Suprapubic skin (tissue), 4 donors: ENCODE measurements around the gene NOS1AP. TPM values are rescaled to one million over a fixed set of nuclear protein-coding genes. Genes with fewer than 3 reads are reported as not detected.

Experiments
- DNase-seq, 2 donors: peaks; one replicate each; pipeline ENCODE4 v3.0.0-alpha.2; 2019; ENCODE audit warnings: low spot score in 2 of 2
- H3K27ac ChIP-seq: fragments of 200-600 bp; sonication (generic); one replicate; pipeline ENCODE4 v1.5.1; 2019
- H3K27me3 ChIP-seq: fragments of 200-600 bp; sonication (generic); one replicate; pipeline ENCODE4 v1.5.1; 2019
- H3K36me3 ChIP-seq: fragments of 200-600 bp; sonication (generic); one replicate; pipeline ENCODE4 v1.5.1; 2019
- H3K4me1 ChIP-seq: fragments of 200-600 bp; sonication (generic); one replicate; pipeline ENCODE4 v1.5.1; 2019
- H3K4me3 ChIP-seq: fragments of 200-600 bp; sonication (generic); one replicate; pipeline ENCODE4 v1.5.1; 2019; ENCODE audit warnings: mild to moderate bottlenecking
- H3K9me3 ChIP-seq: fragments of 200-600 bp; sonication (generic); one replicate; pipeline ENCODE4 v1.5.1; 2019
- CTCF ChIP-seq, 2 donors: fragments of 200-600 bp in 1 of 2; fragments of 450-650 bp in 1 of 2; sonication (generic) in 1 of 2; IDR thresholded peaks; one replicate each; pipeline ENCODE4 v1.5.1; 2016 to 2019; ENCODE audit warnings: antibody characterized with exemption in 2 of 2, mild to moderate bottlenecking in 1 of 2, moderate library complexity in 1 of 2
- EP300 ChIP-seq: sonication (generic); formaldehyde crosslinking; IDR thresholded peaks from one replicate; pipeline ENCODE4 v1.6.1; 2017; ENCODE audit warnings: antibody characterized with exemption
- POLR2A ChIP-seq, 2 donors: fragments of 450-650 bp; IDR thresholded peaks; one replicate each; pipeline ENCODE4 v1.6.1; 2017; ENCODE audit warnings: antibody characterized with exemption in 2 of 2, mild to moderate bottlenecking in 2 of 2, moderate library complexity in 2 of 2
- POLR2AphosphoS5 ChIP-seq, 3 donors: sonication (generic); formaldehyde crosslinking; IDR thresholded peaks; one replicate each; pipeline ENCODE4 v1.6.1; 2017; ENCODE audit warnings: antibody characterized with exemption in 3 of 3
- WGBS: methylation state at CpG from one replicate; pipeline ENCODE4 v1.1.5; 2018; 5-methylcytosine and 5-hydroxymethylcytosine counted together
- total RNA-seq, 4 donors: library from RNA; depleted of rRNA; stranded (reverse); fragments of >200 nt; gene quantifications; one replicate each; pipeline ENCODE4 v1.1.0, GENCODE V29; 2016

The NOS1AP gene
- total RNA-seq, 4 donors from 2014 or later: 1.9 to 9.5 (median 3.3) TPM

GRCh38 chr1:162228586-162228985 lies 159.1 kb downstream of the NOS1AP start:
- Histone ChIP-seq H3K27ac (no peak overlapping the region), H3K27me3 (no peaks in the 10 kb centered on the region), H3K4me3 (no peak overlapping the region), H3K4me1 (no peaks in the 10 kb centered on the region), H3K9me3 (no peaks in the 10 kb centered on the region), H3K36me3 (no peaks in the 10 kb centered on the region)
- TF ChIP-seq CTCF (IDR thresholded peaks at IDR 0.05) (no peak), EP300 (no peak), POLR2A (IDR thresholded peaks at IDR 0.05) (no peak), POLR2AphosphoS5 (IDR thresholded peaks at IDR 0.05) (no peak)
- WGBS: 79% methylated on average over 5 of the region's 5 CpGs
- DNase-seq: no peak

- WGBS: 79% methylated on average over 2 of the region's 2 CpGs
- Histone ChIP-seq H3K4me1 (no peaks in the 10 kb centered on the region), H3K4me3 (no peak overlapping the region), H3K9me3 (no peaks in the 10 kb centered on the region), H3K36me3 (no peaks in the 10 kb centered on the region), H3K27me3 (no peaks in the 10 kb centered on the region), H3K27ac (no peak overlapping the region)
- no peak for DNase-seq
- TF ChIP-seq EP300 (no peak), POLR2AphosphoS5 (IDR thresholded peaks at IDR 0.05) (no peak), POLR2A (IDR thresholded peaks at IDR 0.05) (no peak), CTCF (IDR thresholded peaks at IDR 0.05) (no peak)
Measured at GRCh38 chr1:162229549-162229948, 160.1 kb downstream of the NOS1AP start.

GRCh38 chr1:162230096-162230495 lies 160.6 kb downstream of the NOS1AP start:
- Histone ChIP-seq H3K27me3 (no peaks in the 10 kb centered on the region), H3K4me1 (no peaks in the 10 kb centered on the region), H3K36me3 (no peaks in the 10 kb centered on the region), H3K27ac (no peak overlapping the region), H3K9me3 (no peaks in the 10 kb centered on the region), H3K4me3 (no peak overlapping the region)
- TF ChIP-seq POLR2A (IDR thresholded peaks at IDR 0.05) (no peak), EP300 (no peak), POLR2AphosphoS5 (IDR thresholded peaks at IDR 0.05) (no peak), CTCF (IDR thresholded peaks at IDR 0.05) (no peak)
- 82% methylated on average over 3 of the region's 3 CpGs for WGBS
- DNase-seq: no peak

- Histone ChIP-seq H3K27me3 (no peaks in the 10 kb centered on the region), H3K27ac (no peak overlapping the region), H3K9me3 (no peaks in the 10 kb centered on the region), H3K36me3 (no peaks in the 10 kb centered on the region), H3K4me3 (no peak overlapping the region), H3K4me1 (no peaks in the 10 kb centered on the region)
- TF ChIP-seq POLR2AphosphoS5 (IDR thresholded peaks at IDR 0.05): no peak
- no peak for TF ChIP-seq EP300
- TF ChIP-seq POLR2A (IDR thresholded peaks at IDR 0.05): no peak
- no peak for TF ChIP-seq CTCF (IDR thresholded peaks at IDR 0.05)
- WGBS: 78% methylated on average over 3 of the region's 3 CpGs
- no peak for DNase-seq
Measured at GRCh38 chr1:162230517-162230916, 161.0 kb downstream of the NOS1AP start.

GRCh38 chr1:162232034-162232711 lies 162.7 kb downstream of the NOS1AP start:
- no peaks in the 10 kb centered on the region for H3K4me1 ChIP-seq
- H3K27me3 ChIP-seq: no peaks in the 10 kb centered on the region
- no peaks in the 10 kb centered on the region for H3K36me3 ChIP-seq
- H3K27ac ChIP-seq: no peak overlapping the region
- no peaks in the 10 kb centered on the region for H3K9me3 ChIP-seq
- H3K4me3 ChIP-seq: no peak overlapping the region
- no peak for DNase-seq
- 90% methylated on average over 3 of the region's 3 CpGs for WGBS
- TF ChIP-seq CTCF (IDR thresholded peaks at IDR 0.05): no peak
- TF ChIP-seq EP300: no peak
- no peak for TF ChIP-seq POLR2AphosphoS5 (IDR thresholded peaks at IDR 0.05)
- TF ChIP-seq POLR2A (IDR thresholded peaks at IDR 0.05): no peak
